ENCODE measurements around the gene HSPG2. TPM values are rescaled to one million over a fixed set of nuclear protein-coding genes. Genes with fewer than 3 reads are reported as not detected.

Gene HSPG2
- total RNA-seq, 2 donors from 2014 or later: 684 to 846 TPM

DNA sequence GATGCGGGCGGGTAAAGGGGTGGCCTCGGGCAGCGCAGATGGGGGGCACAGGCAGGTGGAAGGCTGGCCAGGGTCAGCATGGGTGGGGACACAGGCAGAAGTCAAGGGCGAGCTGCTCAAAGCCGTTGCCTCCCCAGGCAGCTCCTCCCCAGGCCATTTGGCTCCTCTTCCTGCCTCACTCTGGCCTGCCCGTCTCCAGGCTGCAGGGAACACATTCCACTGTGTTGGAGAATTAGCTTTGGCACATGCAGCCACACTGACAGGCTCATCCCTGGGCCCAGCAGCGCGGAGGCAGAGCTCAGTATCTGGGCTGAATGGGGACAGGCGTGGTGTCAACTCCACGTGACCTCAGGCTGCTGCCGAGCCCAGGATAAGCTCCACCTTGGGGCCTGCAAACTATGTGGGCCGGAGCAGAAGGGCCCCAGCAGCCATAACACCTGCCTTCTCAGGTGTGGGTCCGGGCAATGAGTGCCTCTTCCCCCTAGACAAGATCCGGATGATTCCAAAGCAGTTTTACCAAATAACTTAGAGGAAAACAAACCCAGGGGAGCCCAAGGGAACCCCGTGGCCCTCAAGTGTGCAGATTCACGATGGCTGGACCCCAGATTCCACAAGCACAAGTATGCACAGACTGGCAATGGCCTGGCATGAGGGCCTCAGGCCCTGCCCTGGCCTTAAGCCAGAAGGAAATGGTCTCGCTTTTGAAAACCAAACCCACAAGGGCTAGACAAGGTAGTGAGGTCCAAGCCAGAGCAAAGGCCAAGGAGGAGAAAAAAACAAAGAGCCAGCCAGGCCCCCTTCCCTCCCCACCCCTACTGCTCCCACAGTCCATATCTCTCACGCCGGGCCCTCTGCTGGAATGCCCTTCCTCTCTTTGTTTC lies 40.2 kb downstream of the HSPG2 start:
- Histone ChIP-seq H3K4me3 (peak overlapping the region; percentile 1), H3K4me1 (ENCODE audit: control insufficient read depth in 1 of 2, low read depth in 2 of 2) (peaks cover 64 to 96% of the 10 kb centered on the region in 2 donors), H3K27me3 (replicated peaks; ENCODE audit: insufficient read depth) (no peaks in the 10 kb centered on the region), H3K9me3 (no peaks in the 10 kb centered on the region), H3K27ac (peak overlapping the region; percentile 99), H3K36me3 (peaks cover 30% of the 10 kb centered on the region)
- no peak for ATAC-seq (ENCODE audit: insufficient number of reproducible peaks, low FRiP score, low read depth)
- no peak for DNase-seq (ENCODE audit: low spot score)
- no peak for TF ChIP-seq CTCF (IDR thresholded peaks at IDR 0.05)

GRCh38 chr1:21896026-21896425 lies 41.1 kb downstream of the HSPG2 start:
- H3K9me3 ChIP-seq: no peaks in the 10 kb centered on the region
- DNase-seq (ENCODE audit: low spot score) (no peak), ATAC-seq (ENCODE audit: insufficient number of reproducible peaks, low FRiP score, low read depth) (no peak)
- peaks cover 37% of the 10 kb centered on the region for H3K36me3 ChIP-seq
- peak overlapping the region; percentile 99 for H3K27ac ChIP-seq
- H3K27me3 ChIP-seq (replicated peaks; ENCODE audit: insufficient read depth): no peaks in the 10 kb centered on the region
- TF ChIP-seq CTCF (IDR thresholded peaks at IDR 0.05): no peak
- no peak overlapping the region for H3K4me3 ChIP-seq
- peaks cover 59 to 87% of the 10 kb centered on the region in 2 donors for H3K4me1 ChIP-seq (ENCODE audit: control insufficient read depth in 1 of 2, low read depth in 2 of 2)

- TF ChIP-seq CTCF (IDR thresholded peaks at IDR 0.05): no peak
- Histone ChIP-seq H3K4me3 (no peak overlapping the region), H3K27me3 (replicated peaks; ENCODE audit: insufficient read depth) (no peaks in the 10 kb centered on the region), H3K27ac (peak overlapping the region; percentile 99), H3K36me3 (peaks cover 53% of the 10 kb centered on the region), H3K4me1 (ENCODE audit: control insufficient read depth in 1 of 2, low read depth in 2 of 2) (peaks cover 43 to 69% of the 10 kb centered on the region in 2 donors), H3K9me3 (no peaks in the 10 kb centered on the region)
- ATAC-seq (ENCODE audit: insufficient number of reproducible peaks, low FRiP score, low read depth) (no peak), DNase-seq (ENCODE audit: low spot score) (no peak)
Observed at GRCh38 chr1:21894034-21894881, 42.9 kb downstream of the HSPG2 start.

DNA sequence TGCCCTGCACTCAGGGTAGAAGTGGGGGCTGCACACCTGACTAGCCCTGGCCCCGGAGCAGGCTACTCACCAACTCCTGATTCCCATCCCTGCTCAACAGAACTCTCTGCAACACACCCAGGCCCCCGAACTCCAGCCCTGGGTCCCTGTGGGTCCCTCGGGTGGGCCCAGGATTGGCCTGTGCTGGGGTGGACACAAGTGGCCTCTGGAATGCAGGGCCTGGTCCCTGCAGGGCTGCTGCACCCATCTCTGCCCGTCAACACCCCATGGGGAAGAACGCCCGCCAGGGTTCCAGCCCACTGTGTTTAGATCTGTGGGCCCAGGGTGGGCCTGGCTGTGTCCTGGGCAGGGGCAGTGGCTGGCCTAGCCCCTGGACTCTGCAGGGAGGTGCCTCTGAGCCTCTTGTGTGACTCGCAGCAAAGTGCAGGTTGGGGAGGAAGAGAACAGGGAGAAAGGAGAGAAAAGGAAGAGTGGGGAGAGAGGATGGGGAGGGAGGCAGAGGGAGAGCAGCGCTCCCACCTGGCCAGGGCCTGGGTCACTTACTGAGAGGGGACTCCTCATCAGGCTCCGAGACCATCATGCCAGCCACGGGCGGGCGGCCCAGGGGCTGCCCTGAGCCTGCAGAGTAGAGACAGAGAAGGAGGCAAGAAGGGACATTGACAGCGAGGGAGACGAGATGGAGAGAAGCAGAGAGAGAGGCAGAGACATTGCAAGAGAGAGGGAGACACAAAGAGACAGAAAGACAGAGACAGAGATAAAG lies 43.9 kb downstream of the HSPG2 start:
- peaks cover 33 to 59% of the 10 kb centered on the region in 2 donors for H3K4me1 ChIP-seq (ENCODE audit: control insufficient read depth in 1 of 2, low read depth in 2 of 2)

More for the DNA sequence above, 43.9 kb downstream of the HSPG2 start:
- TF ChIP-seq CTCF (IDR thresholded peaks at IDR 0.05): no peak
- Histone ChIP-seq H3K27me3 (replicated peaks; ENCODE audit: insufficient read depth) (no peaks in the 10 kb centered on the region), H3K36me3 (peaks cover 62% of the 10 kb centered on the region), H3K27ac (peak overlapping the region; percentile 99), H3K9me3 (no peaks in the 10 kb centered on the region), H3K4me3 (no peak overlapping the region)
- ATAC-seq (ENCODE audit: insufficient number of reproducible peaks, low FRiP score, low read depth) (no peak), DNase-seq (ENCODE audit: low spot score) (no peak)

Data from thoracic aorta (tissue), 2 donors.